ENCODE data around the gene SULT1B1.

The SULT1B1 gene

GRCh38 chr4:69760455-69760854, at the start of gene SULT1B1:
Gene SULT1B1, minus strand, starts transcription at chr4:69760620. Its CDS starts 5,403 bp downstream, at chr4:69755217.
- TF ChIP-seq CTCF (conservative IDR thresholded peaks at IDR 0.05; ENCODE audit: low read length) = no peak
- no peak within 1 kb of the TSS for H3K4me3 ChIP-seq (ENCODE audit: low read length)
- peak; percentile 73 for DNase-seq (ENCODE audit: low read depth)

GRCh38 chr4:69800599-69800998, 40.2 kb upstream of the SULT1B1 start:
- DNase-seq (ENCODE audit: low read depth) = peak; percentile 73
- no peak; the same call in 1 of the 2 replicates for TF ChIP-seq CTCF (conservative IDR thresholded peaks at IDR 0.05; ENCODE audit: low read length)
- H3K4me3 ChIP-seq (ENCODE audit: low read length) = no peak overlapping the region

GRCh38 chr4:69799337-69799736, 38.9 kb upstream of the SULT1B1 start:
- TF ChIP-seq CTCF (conservative IDR thresholded peaks at IDR 0.05; ENCODE audit: low read length) = no peak
- no peak overlapping the region for H3K4me3 ChIP-seq (ENCODE audit: low read length)
- DNase-seq (ENCODE audit: low read depth) = no peak

GRCh38 chr4:69793732-69794131, 33.3 kb upstream of the SULT1B1 start:
- no peak for TF ChIP-seq CTCF (conservative IDR thresholded peaks at IDR 0.05; ENCODE audit: low read length)
- peak; percentile 35 for DNase-seq (ENCODE audit: low read depth)

GRCh38 chr4:69787879-69788278, 27.5 kb upstream of the SULT1B1 start:
- TF ChIP-seq CTCF (conservative IDR thresholded peaks at IDR 0.05; ENCODE audit: low read length) = no peak
- no peak for DNase-seq (ENCODE audit: low read depth)
- H3K4me3 ChIP-seq (ENCODE audit: low read length) = no peak overlapping the region

More at GRCh38 chr4:69793732-69794131, 33.3 kb upstream of the SULT1B1 start:
- no peak overlapping the region for H3K4me3 ChIP-seq (ENCODE audit: low read length)

- TF ChIP-seq CTCF (conservative IDR thresholded peaks at IDR 0.05; ENCODE audit: low read length) = no peak
- H3K4me3 ChIP-seq (ENCODE audit: low read length) = no peak overlapping the region
- DNase-seq (ENCODE audit: low read depth) = no peak
Observed at GRCh38 chr4:69786547-69786946, 26.1 kb upstream of the SULT1B1 start.

- TF ChIP-seq CTCF (conservative IDR thresholded peaks at IDR 0.05; ENCODE audit: low read length) = no peak
- H3K4me3 ChIP-seq (ENCODE audit: low read length) = no peak overlapping the region
- DNase-seq (ENCODE audit: low read depth) = no peak
Observed at GRCh38 chr4:69785211-69785831, 24.9 kb upstream of the SULT1B1 start.

Data from AG10803 (cell line).